Measurements from ENCODE around the gene TMEM154.

TMEM154 gene

GRCh38 chr4:152704788-152705187, 25.0 kb upstream of the TMEM154 start:
- Histone ChIP-seq H3K4me1 (ENCODE audit: insufficient read depth, low read length, poor library complexity, severe bottlenecking) (no peaks in the 10 kb centered on the region), H3K9ac (ENCODE audit: low read depth, low read length, poor library complexity, severe bottlenecking) (no peak overlapping the region), H3K27me3 (ENCODE audit: insufficient read depth, low read length, poor library complexity, severe bottlenecking) (no peaks in the 10 kb centered on the region), H3K4me2 (ENCODE audit: low read depth, low read length, poor library complexity, severe bottlenecking) (no peak overlapping the region), H3K79me2 (ENCODE audit: insufficient read depth, low read length) (no peaks in the 10 kb centered on the region), H2AFZ (ENCODE audit: low read length) (no peak overlapping the region), H3K36me3 (ENCODE audit: insufficient read depth, low read length) (no peaks in the 10 kb centered on the region), H3F3A (ENCODE audit: low read depth) (no peaks in the 10 kb centered on the region), H3K9me2 (replicated peaks; ENCODE audit: low read depth, low read length) (no peaks in the 10 kb centered on the region), H3K9me3 (ENCODE audit: insufficient read depth, low read depth, low read length) (no peaks in the 10 kb centered on the region), H3K4me3 (ENCODE audit: low read length, poor library complexity, severe bottlenecking) (no peak overlapping the region), H4K20me1 (ENCODE audit: insufficient read depth, low read length, poor library complexity, severe bottlenecking) (no peaks in the 10 kb centered on the region)
- TF ChIP-seq CTCF (conservative IDR thresholded peaks at IDR 0.05; ENCODE audit: low read length) (no peak), EZH2phosphoT487 (IDR thresholded peaks at IDR 0.05; ENCODE audit: borderline replicate concordance) (no peak)

- no peaks in the 10 kb centered on the region for H3K79me2 ChIP-seq (ENCODE audit: insufficient read depth, low read length)
- no peak overlapping the region for H3K9ac ChIP-seq (ENCODE audit: low read depth, low read length, poor library complexity, severe bottlenecking)
- H3K4me2 ChIP-seq (ENCODE audit: low read depth, low read length, poor library complexity, severe bottlenecking) = no peak overlapping the region
- no peaks in the 10 kb centered on the region for H3K9me3 ChIP-seq (ENCODE audit: insufficient read depth, low read depth, low read length)
- no peaks in the 10 kb centered on the region for H3K4me1 ChIP-seq (ENCODE audit: insufficient read depth, low read length, poor library complexity, severe bottlenecking)
- H4K20me1 ChIP-seq (ENCODE audit: insufficient read depth, low read length, poor library complexity, severe bottlenecking) = no peaks in the 10 kb centered on the region
- TF ChIP-seq EZH2phosphoT487 (IDR thresholded peaks at IDR 0.05; ENCODE audit: borderline replicate concordance) (no peak), CTCF (conservative IDR thresholded peaks at IDR 0.05; ENCODE audit: low read length) (no peak)
- H2AFZ ChIP-seq (ENCODE audit: low read length) = no peak overlapping the region; the same call in 1 of the 2 replicates
- H3K4me3 ChIP-seq (ENCODE audit: low read length, poor library complexity, severe bottlenecking) = no peak overlapping the region
- no peaks in the 10 kb centered on the region for H3K36me3 ChIP-seq (ENCODE audit: insufficient read depth, low read length)
- no peaks in the 10 kb centered on the region for H3K27me3 ChIP-seq (ENCODE audit: insufficient read depth, low read length, poor library complexity, severe bottlenecking)
- H3F3A ChIP-seq (ENCODE audit: low read depth) = no peaks in the 10 kb centered on the region
- no peaks in the 10 kb centered on the region for H3K9me2 ChIP-seq (replicated peaks; ENCODE audit: low read depth, low read length)
Measured at GRCh38 chr4:152700151-152700550, 20.4 kb upstream of the TMEM154 start.

GRCh38 chr4:152699313-152699712, 19.5 kb upstream of the TMEM154 start:
- Histone ChIP-seq H2AFZ (ENCODE audit: low read length) (no peak overlapping the region), H3K27me3 (ENCODE audit: insufficient read depth, low read length, poor library complexity, severe bottlenecking) (no peaks in the 10 kb centered on the region), H3K9me2 (replicated peaks; ENCODE audit: low read depth, low read length) (no peaks in the 10 kb centered on the region), H3K79me2 (ENCODE audit: insufficient read depth, low read length) (no peaks in the 10 kb centered on the region), H3K4me2 (ENCODE audit: low read depth, low read length, poor library complexity, severe bottlenecking) (no peak overlapping the region), H3K4me1 (ENCODE audit: insufficient read depth, low read length, poor library complexity, severe bottlenecking) (no peaks in the 10 kb centered on the region), H3F3A (ENCODE audit: low read depth) (no peaks in the 10 kb centered on the region), H3K36me3 (ENCODE audit: insufficient read depth, low read length) (no peaks in the 10 kb centered on the region), H3K4me3 (ENCODE audit: low read length, poor library complexity, severe bottlenecking) (no peak overlapping the region), H3K9me3 (ENCODE audit: insufficient read depth, low read depth, low read length) (no peaks in the 10 kb centered on the region), H3K9ac (ENCODE audit: low read depth, low read length, poor library complexity, severe bottlenecking) (no peak overlapping the region), H4K20me1 (ENCODE audit: insufficient read depth, low read length, poor library complexity, severe bottlenecking) (no peaks in the 10 kb centered on the region)
- TF ChIP-seq EZH2phosphoT487 (IDR thresholded peaks at IDR 0.05; ENCODE audit: borderline replicate concordance) (no peak), CTCF (conservative IDR thresholded peaks at IDR 0.05; ENCODE audit: low read length) (no peak)
